Stimulated activated CD8-positive, alpha-beta memory T cell treated with anti-CD3 and anti-CD28 coated beads, Interleukin-7, amount 100 ng/mL, for 48 hours (primary cell): Measurements from ENCODE around the gene SMAD4.
"Not testable (repeated sequence)": the region's sequence is repeated elsewhere in the genome, so short reads cannot be mapped to it uniquely, and the experiment has no call there.

Source experiments
- DNase-seq, 2 donors: peaks; one replicate each; pipeline ENCODE4 v3.0.0-alpha.2; 2020; ENCODE audit warnings: low read depth in 1 of 2; ENCODE audit errors: extremely low read depth in 1 of 2

The SMAD4 gene

DNA sequence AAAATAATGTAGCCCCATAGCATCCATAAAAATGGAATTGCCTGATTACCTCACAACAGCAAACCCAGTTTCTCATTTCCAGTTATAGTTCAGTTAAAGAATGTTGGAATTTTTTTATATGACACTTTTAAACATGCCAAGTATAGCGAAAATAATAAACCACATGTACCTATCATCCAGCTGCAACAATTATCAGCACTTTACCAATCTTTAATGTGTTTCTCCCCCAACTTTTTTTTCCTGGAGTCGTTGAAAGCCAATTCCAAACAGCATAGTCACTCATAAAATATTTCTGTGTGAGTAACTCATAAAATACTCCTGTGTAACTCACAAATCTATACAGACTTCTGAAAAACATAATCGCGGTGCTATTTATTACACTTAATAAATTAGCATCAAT, 38.1 kb downstream of the SMAD4 start:
- no peak for DNase-seq

DNA sequence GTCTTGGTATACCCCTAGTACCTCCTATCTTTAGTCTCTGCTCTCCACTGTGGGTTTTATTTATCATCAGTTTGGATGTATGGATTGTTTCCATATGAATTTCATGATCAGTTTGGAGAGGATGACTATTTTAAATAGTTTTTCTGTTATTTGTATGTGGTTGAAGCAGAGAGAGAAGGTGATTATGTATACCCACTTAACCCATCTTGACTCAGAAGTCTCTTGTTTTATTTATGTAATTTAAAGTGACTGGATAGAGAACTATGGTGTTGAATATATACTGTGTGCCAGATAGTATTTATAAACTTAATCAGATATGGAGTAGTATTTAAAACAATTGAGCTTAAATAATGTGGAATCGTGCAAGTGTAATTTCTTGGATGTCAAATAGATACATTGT, 39.9 kb downstream of the SMAD4 start:
- DNase-seq: no peak

DNA sequence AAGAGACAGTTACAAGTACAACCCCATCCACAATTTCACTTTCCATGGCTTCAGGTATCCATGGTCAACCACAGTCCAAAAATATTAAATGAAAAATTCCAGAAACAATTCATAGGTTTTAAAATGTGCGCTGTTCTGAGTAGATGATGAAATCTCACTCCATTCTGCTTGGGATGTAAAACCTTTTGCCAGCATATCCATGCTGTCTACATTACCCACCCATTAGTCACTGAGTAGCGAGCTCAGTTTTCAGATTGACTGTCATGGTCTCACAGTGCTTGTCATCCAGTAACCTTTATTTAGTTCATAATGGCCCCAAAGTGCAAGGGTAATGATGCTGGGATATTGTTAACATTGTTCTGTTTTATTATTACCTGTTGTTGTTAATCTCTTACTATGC, 40.5 kb downstream of the SMAD4 start:
- no peak for DNase-seq

- no peak for DNase-seq
Measured at GRCh38 chr18:51072586-51073313, 42.7 kb downstream of the SMAD4 start.

- DNase-seq: no peak
Measured at GRCh38 chr18:51074605-51075004, 44.6 kb downstream of the SMAD4 start.

GRCh38 chr18:51076503-51076902, 46.5 kb downstream of the SMAD4 start:
- DNase-seq: no peak

GRCh38 chr18:51077217-51077616, 47.2 kb downstream of the SMAD4 start:
- no peak for DNase-seq

DNA sequence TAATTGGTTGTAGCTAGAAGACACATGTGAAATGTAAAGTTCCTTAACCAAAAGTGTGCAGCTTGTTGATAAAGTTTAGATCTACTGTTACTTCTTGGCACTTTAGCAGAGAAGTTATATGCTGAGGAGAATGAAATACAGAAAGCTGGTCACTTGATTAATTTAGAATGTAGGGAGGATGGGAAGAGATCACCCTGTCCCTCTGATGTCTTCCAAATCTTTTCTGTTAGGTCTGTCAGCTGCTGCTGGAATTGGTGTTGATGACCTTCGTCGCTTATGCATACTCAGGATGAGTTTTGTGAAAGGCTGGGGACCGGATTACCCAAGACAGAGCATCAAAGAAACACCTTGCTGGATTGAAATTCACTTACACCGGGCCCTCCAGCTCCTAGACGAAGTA, 48.0 kb downstream of the SMAD4 start:
- DNase-seq: no peak

DNA sequence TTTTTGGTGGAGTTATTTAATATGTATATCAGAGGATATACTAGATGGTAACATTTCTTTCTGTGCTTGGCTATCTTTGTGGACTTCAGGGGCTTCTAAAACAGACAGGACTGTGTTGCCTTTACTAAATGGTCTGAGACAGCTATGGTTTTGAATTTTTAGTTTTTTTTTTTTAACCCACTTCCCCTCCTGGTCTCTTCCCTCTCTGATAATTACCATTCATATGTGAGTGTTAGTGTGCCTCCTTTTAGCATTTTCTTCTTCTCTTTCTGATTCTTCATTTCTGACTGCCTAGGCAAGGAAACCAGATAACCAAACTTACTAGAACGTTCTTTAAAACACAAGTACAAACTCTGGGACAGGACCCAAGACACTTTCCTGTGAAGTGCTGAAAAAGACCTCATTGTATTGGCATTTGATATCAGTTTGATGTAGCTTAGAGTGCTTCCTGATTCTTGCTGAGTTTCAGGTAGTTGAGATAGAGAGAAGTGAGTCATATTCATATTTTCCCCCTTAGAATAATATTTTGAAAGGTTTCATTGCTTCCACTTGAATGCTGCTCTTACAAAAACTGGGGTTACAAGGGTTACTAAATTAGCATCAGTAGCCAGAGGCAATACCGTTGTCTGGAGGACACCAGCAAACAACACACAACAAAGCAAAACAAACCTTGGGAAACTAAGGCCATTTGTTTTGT, 52.7 kb downstream of the SMAD4 start:
- DNase-seq: no peak

- DNase-seq: no peak
Measured at GRCh38 chr18:51083398-51083797, 53.4 kb downstream of the SMAD4 start.

DNA sequence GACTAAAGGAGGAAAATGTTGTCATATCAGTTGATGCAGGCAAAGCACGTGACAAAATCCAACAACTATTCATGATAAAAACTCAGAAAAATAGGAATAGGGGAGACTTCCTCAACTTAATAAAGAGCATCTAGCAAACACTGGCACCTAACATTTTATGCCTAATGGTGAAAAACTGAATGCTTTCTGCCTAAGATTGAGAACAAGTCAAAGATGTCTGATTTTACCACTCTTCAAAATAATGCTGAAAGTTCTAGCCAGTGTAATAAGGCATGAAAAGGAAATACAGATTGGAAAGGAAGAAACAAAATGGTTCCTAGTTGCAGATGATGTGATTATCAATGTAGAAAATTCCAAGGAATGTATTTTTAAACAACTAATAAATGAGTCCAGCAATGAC, 58.4 kb downstream of the SMAD4 start:
- DNase-seq: no peak

GRCh38 chr18:51089691-51090090, 59.7 kb downstream of the SMAD4 start:
- no peak for DNase-seq

DNA sequence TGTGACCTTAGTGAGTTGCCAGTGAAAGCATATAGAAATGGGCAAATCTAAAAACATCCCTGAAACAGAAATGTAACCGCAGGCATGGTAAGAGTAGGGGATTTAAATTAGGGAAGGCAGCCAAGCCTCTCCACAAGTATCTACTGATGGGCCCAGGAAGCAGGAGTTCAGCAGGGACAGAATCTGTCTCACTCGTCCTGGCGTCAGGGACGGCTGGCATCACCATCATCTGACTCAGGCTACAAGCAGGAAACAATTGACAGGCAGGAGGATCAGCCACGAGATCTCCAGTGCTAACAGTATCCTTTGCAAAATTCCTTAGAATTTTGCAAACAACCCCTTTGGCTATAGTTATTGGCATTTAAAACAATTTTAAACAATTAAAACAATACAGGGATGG, 61.3 kb downstream of the SMAD4 start:
- DNase-seq: no peak

DNA sequence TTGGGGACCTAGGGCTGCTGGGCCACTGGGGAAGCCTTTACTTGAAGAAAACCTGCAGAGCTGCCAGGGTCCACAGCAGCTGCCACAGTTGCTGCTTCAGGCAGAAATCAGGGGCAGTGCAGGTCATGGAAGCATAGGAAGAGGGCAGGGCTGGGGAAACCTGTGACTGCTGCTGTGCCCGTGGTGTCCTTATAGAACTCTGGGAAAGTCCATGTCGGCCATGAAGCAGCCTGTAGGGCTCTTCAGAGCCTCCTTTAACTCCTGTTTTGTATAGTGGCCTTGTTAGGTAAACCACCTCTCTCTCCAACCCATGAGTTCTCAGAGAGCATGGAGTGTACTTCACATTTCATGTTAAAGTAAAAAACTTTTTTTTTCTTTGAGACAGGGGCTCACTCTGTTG, 62.1 kb downstream of the SMAD4 start:
- DNase-seq: no peak

DNA sequence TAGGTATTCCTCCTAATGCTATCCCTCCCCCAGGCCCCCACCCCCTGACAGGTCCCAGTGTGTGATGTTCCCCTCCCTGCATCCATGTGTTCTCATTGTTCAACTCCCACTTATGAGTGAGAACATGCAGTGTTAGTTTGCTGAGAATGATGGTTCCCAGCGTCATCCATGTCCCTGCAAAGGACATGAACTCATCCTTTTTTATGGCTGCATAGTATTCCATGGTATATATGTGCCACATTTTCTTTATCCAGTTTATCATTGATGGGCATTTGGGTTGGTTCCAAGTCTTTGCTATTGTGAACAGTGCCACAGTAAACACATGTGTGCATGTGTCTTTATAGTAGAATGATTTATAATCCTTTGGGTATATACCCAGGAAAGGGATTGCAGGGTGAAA, 63.0 kb downstream of the SMAD4 start:
- not testable (repeated sequence) for DNase-seq

- no peak for DNase-seq
Measured at GRCh38 chr18:51097021-51097822, 67.2 kb downstream of the SMAD4 start.

DNA sequence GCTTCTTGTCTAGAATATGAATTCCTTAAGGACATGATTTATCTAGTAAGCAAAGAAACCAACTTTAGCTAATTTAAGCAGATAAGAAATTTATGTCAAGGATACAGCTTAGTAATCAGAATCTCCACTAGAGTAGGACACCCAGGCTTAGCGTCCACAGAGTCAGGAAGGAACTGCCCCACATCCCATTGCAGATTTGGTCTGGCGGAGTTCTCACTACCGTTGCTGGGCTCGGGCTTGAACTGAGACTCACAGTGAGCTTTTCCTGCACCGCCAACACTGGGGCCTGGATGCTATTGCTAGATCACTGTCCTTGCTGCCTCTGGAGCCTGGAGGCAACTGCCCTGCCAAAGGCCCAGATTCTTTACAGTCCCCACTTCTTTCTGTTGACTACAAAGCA, 68.1 kb downstream of the SMAD4 start:
- no peak for DNase-seq

DNA sequence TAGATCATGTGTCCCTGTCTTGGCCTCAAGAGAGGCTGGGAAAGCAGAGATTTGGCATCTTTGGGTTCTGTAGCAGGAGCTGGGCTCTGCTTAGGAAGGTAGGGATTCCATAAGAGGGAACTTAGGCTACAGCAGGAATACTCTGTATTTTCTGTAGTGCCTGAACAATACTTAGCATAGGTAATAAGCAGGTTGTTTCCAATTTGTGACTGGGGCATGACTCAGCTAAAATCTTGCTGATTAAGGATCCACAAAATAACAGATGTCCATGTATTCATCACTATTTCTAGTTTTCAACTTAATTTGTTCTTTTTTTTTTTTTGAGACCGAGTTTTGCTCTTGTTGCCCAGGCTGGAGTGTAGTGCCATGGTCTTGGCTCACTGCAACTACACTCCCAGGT, 68.5 kb downstream of the SMAD4 start:
- DNase-seq: no peak

DNA sequence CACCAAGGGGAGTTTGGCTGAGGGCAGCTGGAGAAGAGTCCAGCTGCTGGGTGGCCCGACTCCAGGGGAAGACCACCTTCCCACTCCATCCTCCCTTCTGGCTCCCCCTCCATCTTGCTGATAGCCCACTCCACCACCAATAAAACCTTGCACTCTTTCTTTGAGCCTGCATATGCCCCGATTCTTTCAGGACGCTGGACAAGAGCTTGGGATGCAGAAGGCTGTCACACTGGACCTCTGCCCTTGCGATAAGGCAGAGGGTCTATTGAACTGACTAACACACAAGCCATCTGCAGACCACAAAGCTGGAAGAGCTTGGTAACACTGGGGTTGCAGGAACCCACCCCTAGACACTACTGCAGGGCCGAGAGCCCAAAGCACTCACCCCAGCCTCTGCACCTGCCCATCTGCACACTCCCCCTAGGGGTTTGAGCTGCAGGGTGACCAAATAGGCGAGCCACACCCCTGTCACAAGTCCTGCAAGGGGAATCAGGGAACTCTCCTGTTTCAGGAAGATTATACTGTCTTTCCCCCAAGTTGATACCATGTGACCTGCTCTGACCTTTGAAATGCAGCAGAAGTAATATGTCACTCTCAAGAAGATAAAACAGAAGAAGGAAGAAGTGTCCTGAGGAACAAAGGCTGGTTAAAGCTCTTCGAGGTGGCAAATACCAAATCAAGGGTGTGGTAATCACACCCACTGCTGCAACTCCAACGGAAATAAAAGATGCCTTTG, 70.5 kb downstream of the SMAD4 start:
- no peak for DNase-seq

DNA sequence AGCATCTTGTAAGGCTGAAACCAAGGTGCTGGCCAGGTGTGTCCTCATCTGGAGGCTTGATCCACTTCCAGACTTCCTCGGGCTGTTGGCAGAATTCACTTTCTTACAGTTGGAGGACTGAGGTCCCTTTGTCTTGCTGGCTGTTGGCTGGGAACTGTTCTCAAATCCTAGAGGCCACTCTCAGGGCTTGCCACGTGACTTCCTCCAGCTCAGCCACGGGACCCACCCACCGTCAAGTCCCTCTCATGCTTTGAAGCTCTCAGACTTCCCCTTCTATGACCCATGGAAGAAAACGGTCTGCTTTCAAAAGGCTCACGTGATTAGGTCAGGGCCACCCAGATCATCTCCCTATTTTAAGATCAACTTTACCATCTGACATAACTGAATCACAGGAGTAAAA, 77.1 kb downstream of the SMAD4 start:
- no peak for DNase-seq

- peak in 1 of 2 donors; percentile 6 for DNase-seq
Measured at GRCh38 chr18:51107598-51108305, 77.7 kb downstream of the SMAD4 start.
